Esophagus squamous epithelium (tissue), 5 donors: ENCODE data around the gene LRRC74B. TPM values are rescaled to one million over a fixed set of nuclear protein-coding genes. Genes with fewer than 3 reads are reported as not detected.
"Not testable (repeated sequence)": the region's sequence is repeated elsewhere in the genome, so short reads cannot be mapped to it uniquely, and the experiment has no call there.

Experiments
- DNase-seq: peaks from one replicate; lab custom pipeline; 2025; lab: John Stamatoyannopoulos, UW
- H3K27ac ChIP-seq, 4 donors: fragments of 200-600 bp; sonication (generic); one replicate each; pipeline ENCODE4 v1.5.1; 2016 to 2019; ENCODE audit warnings: mild to moderate bottlenecking in 1 of 4
- H3K27me3 ChIP-seq, 4 donors: fragments of 200-600 bp; sonication (generic); 1 replicate in 3 of 4; 2 replicates in 1 of 4; pipeline versions ENCODE4 v1.5.1 to v1.6.0; 2017 to 2021; ENCODE audit warnings: antibody characterized with exemption in 1 of 4
- H3K36me3 ChIP-seq, 3 donors: fragments of 200-600 bp; sonication (generic); one replicate each; pipeline ENCODE4 v1.5.1; 2016 to 2019
- H3K4me1 ChIP-seq, 3 donors: fragments of 200-600 bp; sonication (generic); one replicate each; pipeline ENCODE4 v1.5.1; 2017 to 2019
- H3K4me3 ChIP-seq, 4 donors: fragments of 200-600 bp; sonication (generic); 1 replicate in 3 of 4; 2 replicates in 1 of 4; pipeline ENCODE4 v1.5.1; 2016 to 2019; ENCODE audit warnings: mild to moderate bottlenecking in 2 of 4, moderate library complexity in 1 of 4
- H3K9me3 ChIP-seq, 3 donors: fragments of 200-600 bp; sonication (generic); one replicate each; pipeline ENCODE4 v1.5.1; 2016 to 2019
- CTCF ChIP-seq, 6 experiments: fragments of 450-650 bp in 4 of 6; fragments of 200-600 bp in 2 of 6; sonication (generic) in 2 of 6; IDR thresholded peaks; one replicate each; pipeline ENCODE4 v1.5.1; 2016 to 2019; ENCODE audit warnings: antibody characterized with exemption in 6 of 6, mild to moderate bottlenecking in 4 of 6, moderate library complexity in 4 of 6
- POLR2A ChIP-seq, 4 donors: fragments of 450-650 bp; IDR thresholded peaks; one replicate each; pipeline ENCODE4 v1.6.1; 2017; ENCODE audit warnings: antibody characterized with exemption in 4 of 4, mild to moderate bottlenecking in 4 of 4, moderate library complexity in 3 of 4
- WGBS, 2 donors: methylation state at CpG; one replicate each; pipeline ENCODE4 v1.1.5; 2018; 5-methylcytosine and 5-hydroxymethylcytosine counted together
- intact Hi-C: fragments of 100-400 bp; cut with DNase I; formaldehyde crosslinking; loops from one replicate; pipeline ENCODE4 v1.15.0; 2022
- total RNA-seq, 4 donors: library from RNA; depleted of rRNA; stranded (reverse); fragments of >200 nt; gene quantifications; one replicate each; pipeline ENCODE4 v1.1.0, GENCODE V29; 2016
- donor health status: DM: yes; HTN: yes; CAD: no.

LRRC74B gene
- total RNA-seq, 4 donors from 2014 or later, result 0.04 TPM; not detected in 3

DNA sequence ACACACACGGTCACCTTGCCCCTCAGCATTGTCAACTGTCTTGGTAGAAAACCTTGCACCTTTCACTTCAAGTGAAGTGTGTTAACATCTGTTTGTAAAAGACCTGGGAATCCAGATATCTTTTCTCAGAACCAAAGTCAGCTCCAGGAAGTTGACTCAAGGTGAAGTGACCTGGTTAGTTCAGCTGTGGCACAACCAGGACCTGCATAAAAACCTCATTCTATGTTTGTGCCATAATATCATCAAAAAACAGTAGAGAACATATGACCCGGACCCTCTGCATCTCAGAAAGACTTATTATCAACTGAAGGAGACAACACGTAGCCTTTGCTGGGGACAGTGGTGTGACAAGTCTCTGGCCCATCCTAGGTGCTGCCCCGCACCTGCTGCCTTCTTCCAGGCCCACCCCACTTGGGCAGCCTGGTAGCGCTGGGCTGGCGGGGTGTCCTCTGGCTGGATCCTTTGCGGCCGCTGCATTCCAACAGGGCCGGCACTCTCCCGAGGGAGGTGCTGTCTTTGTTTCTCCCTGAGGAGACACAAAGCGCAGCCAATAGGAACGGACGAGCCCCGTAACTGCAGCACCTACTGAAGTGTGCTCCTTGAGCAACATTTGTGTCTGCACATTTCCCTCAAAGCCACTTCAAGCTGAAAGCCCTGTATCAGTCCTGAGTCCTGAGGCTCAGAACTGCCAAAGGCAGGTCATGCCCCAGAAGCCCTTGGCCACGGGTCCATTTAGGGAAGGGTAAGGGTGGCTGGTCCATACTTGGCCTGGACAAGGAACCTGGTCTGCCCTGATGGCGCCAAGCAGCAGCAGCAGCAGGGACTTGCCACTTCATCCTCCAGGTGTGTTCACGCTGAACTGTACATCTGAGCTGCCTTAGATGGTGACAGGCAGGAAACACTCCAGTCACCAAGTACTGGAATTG lies 25.2 kb downstream of the LRRC74B start:
- Histone ChIP-seq H3K4me1 (peaks cover 0 to 26% (median 7%) of the 10 kb centered on the region in 3 donors), H3K9me3 (no peaks in the 10 kb centered on the region), H3K27me3 (no peaks in the 10 kb centered on the region), H3K27ac (peak overlapping the region in 1 of 4 donors; percentile 1), H3K4me3 (no peak overlapping the region), H3K36me3 (no peaks in the 10 kb centered on the region)
- TF ChIP-seq CTCF (IDR thresholded peaks at IDR 0.05) (no peak), POLR2A (IDR thresholded peaks at IDR 0.05) (no peak)
- intact Hi-C loops, result no loop called here
- DNase-seq, result no peak
- 82 to 84% methylated on average over 4 to 13 of the region's 17 CpGs for WGBS, 2 donors

- DNase-seq, intact Hi-C loops, H3K9me3 ChIP-seq, H3K27me3 ChIP-seq, H3K4me3 ChIP-seq, H3K36me3 ChIP-seq: not testable (repeated sequence)
- 73 to 80% methylated on average over 7 to 8 of the region's 8 CpGs for WGBS, 2 donors
- Histone ChIP-seq H3K4me1 (peaks cover 0 to 26% (median 7%) of the 10 kb centered on the region in 3 donors), H3K27ac (peak overlapping the region in 1 of 4 donors; percentile 1)
These were observed 26.1 kb downstream of the LRRC74B start for GRCh38 chr22:21071796-21072195.

GRCh38 chr22:21073023-21073422 lies 27.3 kb downstream of the LRRC74B start:
- WGBS, 2 donors, result 37 to 41% methylated on average over 3 of the region's 3 CpGs
- no peaks in the 10 kb centered on the region for H3K36me3 ChIP-seq
- TF ChIP-seq CTCF (IDR thresholded peaks at IDR 0.05), result no peak
- TF ChIP-seq POLR2A (IDR thresholded peaks at IDR 0.05), result no peak
- H3K4me1 ChIP-seq, result peaks cover 0 to 26% (median 7%) of the 10 kb centered on the region in 3 donors
- peak overlapping the region in 3 of 4 donors; percentile 27 to 64 (median 53) for H3K27ac ChIP-seq
- H3K4me3 ChIP-seq, result no peak overlapping the region
- no peaks in the 10 kb centered on the region for H3K27me3 ChIP-seq
- DNase-seq, result no peak
- intact Hi-C loops, result no loop called here
- no peaks in the 10 kb centered on the region for H3K9me3 ChIP-seq

- Histone ChIP-seq H3K27me3 (peaks cover 0 to 3% (median 0%) of the 10 kb centered on the region in 4 donors), H3K4me1 (peaks cover 0 to 26% (median 7%) of the 10 kb centered on the region in 3 donors), H3K4me3 (no peak overlapping the region), H3K27ac (no peak overlapping the region), H3K36me3 (no peaks in the 10 kb centered on the region), H3K9me3 (no peaks in the 10 kb centered on the region)
- DNase-seq, result no peak
- WGBS, 2 donors, result 81 to 85% methylated on average over 4 to 5 of the region's 5 CpGs
- TF ChIP-seq POLR2A (IDR thresholded peaks at IDR 0.05), result no peak
- intact Hi-C loops, result no loop called here
These were observed 27.7 kb downstream of the LRRC74B start for GRCh38 chr22:21073482-21073881.

- no peak for DNase-seq
- H3K4me3 ChIP-seq, result no peak overlapping the region
- H3K27ac ChIP-seq, result no peak overlapping the region
- H3K4me1 ChIP-seq, result peaks cover 0 to 26% (median 7%) of the 10 kb centered on the region in 3 donors
- intact Hi-C loops, result no loop called here
- WGBS, 2 donors, result 21 to 24% methylated on average over 5 to 6 of the region's 7 CpGs
- TF ChIP-seq CTCF (IDR thresholded peaks at IDR 0.05) (no peak), POLR2A (IDR thresholded peaks at IDR 0.05) (no peak)
- no peaks in the 10 kb centered on the region for H3K36me3 ChIP-seq
- H3K9me3 ChIP-seq, result no peaks in the 10 kb centered on the region
- peaks cover 0 to 11% (median 0%) of the 10 kb centered on the region in 4 donors for H3K27me3 ChIP-seq
These were observed 28.5 kb downstream of the LRRC74B start for GRCh38 chr22:21074102-21074715.
